GM19397 (cell line): Measurements from ENCODE around the gene PSAPL1.

Source experiments
- ATAC-seq: cut with Tn5 transposase; IDR thresholded peaks from one replicate; pipeline ENCODE4 v1.9.1; 2021; ENCODE audit warnings: mild to moderate bottlenecking, moderate library complexity; ENCODE audit not compliant: unreplicated experiment

PSAPL1 gene

GRCh38 chr4:7421356-7422150 is 13.2 kb downstream of the PSAPL1 start:
- ATAC-seq: no peak

GRCh38 chr4:7420661-7421040 is 14.1 kb downstream of the PSAPL1 start:
- no peak for ATAC-seq

DNA sequence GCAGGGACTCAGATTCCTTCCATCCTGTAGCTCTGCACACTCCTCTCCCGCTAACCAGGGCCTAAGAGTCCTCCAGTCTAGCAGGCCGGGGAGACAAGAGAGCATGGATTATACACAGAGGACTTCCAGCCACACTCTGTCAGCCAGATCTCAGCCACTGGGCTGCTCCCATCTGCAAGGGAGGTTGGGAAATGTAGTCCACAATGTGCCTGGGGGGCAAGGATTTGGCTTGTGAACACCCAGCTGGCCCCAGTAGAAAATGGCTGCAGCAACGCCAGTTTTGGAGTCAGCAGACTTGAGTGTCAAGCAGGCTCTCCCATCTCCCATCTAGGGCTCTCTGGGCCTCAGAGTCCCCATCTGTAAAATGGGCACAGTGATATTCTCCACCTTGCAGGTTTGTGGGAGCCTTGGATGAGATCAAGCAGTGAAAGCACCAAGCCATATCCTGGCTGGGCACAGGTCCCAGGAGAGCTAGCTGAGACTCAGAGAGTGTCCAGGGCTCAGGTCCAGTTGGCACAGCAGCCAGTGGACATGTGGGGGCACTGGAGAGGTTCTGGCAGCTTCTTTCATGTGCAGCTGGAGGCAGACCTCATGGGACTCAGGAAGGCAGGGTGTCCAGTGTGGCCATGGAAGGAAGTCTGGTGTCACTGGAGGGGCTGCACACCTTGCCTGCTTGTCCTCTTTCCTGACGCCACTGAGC is 14.6 kb downstream of the PSAPL1 start:
- ATAC-seq: no peak

DNA sequence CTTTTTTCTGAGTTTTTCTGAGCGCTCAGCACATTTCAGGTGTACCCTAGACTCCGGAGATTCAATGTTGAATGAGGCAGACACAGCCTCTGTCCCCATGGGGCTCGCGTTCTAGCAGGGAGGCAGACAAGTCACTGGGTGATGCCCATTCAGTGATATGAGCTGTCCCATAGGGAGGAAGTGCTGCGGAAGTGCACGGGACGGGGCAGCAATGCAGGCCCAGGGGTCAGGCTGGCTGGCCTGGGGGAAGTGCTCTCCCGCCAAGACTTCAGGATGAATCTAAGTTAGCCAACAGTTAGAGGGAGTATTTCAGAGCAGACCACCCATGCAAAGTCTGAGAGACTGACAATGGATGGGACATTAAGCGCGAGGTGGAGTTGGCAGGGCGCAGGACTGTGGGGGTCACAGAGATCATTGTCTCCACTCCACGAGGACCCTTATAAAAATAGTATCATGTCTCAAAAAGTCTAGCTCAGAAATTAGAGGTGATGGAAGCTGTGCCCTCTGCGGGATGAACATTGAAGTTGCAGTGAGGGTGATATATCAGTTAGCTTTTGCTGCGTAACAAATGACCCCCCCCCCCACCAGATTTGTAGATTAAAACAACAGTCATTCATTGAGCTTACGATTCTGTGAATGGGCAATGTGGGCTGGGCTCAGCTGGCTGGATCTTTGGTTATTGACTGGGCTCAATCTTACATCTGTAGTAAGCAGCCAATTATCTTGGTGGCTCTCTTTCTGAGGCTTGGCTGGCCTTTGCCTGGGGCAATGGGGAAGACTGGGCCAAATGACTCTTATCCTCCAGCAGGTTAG is 16.4 kb downstream of the PSAPL1 start:
- ATAC-seq: no peak

DNA sequence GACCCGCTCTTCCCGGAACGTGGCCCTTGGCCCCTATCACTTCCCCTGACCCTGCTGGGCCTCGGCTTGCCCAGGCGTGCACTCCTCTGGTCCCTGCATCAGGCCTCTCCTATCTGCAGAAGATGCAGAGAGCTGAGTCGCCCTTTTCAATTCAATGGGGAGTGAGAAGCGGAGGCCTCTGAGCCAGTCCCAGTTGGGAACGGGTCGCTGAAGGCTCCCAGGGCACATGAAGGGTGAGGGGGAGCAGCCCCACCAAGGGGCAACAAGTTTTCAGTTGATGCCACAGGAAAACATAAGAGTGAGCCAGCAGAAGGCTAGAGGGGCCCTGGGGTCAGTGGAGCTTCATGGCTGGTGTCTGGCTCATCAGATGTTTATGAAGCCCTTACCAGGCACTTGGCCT is 17.1 kb downstream of the PSAPL1 start:
- no peak for ATAC-seq

DNA sequence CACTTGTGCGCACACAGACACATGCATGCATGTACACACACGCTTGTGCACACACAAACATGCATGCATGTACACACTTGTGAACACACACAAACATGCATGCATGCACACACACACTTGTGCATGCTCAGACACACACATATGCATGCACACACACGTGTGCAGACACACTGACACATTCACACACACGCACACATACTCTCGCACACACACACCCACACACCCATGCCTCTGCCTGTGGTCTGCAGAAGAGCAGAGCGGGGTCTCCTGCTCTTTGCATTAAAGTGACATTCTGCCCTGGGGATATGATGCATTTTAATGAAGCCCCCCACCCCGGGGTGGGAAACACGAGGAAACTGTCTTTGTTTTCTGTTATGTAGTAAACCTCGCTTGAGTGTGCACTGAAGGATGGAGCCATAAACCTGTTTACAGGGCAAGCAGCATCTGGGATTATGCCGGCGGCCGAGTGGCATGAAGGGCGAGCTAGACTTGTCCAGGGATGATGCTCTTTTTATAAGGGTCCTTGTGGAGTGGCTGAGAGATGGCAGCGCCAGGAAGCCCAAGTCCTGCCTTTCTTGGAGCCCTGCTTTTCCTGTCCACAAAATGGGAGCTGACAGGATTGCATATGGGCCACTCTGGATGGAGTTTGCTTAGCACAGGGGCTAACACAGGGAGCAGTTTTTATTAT is 17.8 kb downstream of the PSAPL1 start:
- ATAC-seq: no peak

GRCh38 chr4:7415927-7416686 is 18.6 kb downstream of the PSAPL1 start:
- no peak for ATAC-seq

- no peak for ATAC-seq
Observed at GRCh38 chr4:7414736-7415510, 19.8 kb downstream of the PSAPL1 start.

GRCh38 chr4:7414046-7414445 is 20.7 kb downstream of the PSAPL1 start:
- no peak for ATAC-seq

DNA sequence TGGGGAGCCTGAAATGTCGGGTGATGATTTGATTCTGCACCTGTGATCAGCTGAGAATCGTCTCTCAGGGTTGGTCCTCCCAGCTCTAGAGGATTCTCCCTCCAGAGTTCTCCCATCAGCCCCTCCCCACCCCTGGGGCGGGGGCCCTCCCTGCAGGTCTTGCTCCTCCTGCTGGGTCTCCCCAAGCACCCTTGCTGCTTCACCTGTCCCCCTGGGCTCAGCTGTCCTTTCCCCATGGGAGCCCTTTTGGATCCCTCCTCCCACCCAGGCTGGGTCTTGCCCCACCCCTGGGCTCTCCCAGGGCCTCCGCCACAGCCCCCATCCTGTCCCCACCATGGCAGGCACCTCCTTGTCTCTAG is 22.2 kb downstream of the PSAPL1 start:
- ATAC-seq: no peak

DNA sequence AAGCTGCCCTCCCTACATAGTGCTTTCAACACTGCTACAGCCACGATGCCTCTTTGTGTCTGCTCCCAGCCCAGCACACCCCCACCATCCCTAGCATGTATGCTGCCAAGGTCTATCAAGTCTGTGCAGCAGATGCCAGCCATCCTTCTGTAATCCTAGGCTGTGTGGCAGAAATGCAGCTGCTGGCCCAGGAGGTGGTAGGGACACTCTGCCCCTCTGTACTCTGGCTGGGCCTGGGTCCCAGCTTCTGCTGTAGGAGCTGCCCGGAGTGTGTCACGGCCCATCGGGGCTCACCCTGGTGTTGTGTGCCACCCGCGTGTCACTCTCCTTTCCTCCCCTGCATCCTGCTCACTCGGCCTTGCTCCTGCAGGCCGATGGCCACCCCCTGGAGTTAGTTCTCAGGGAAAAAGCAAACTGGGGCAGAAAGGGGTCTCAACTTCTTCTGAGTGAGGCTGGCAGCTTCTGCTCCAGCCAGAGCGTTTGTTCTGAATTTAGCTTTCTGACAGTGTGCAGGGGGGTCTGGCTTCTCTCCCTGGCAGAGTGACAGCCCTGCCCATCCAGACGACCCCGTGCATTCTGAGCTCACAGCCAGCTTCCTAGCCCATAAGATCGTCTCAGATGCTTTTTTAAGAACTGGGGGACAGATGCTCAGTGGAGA is 22.7 kb downstream of the PSAPL1 start:
- no peak for ATAC-seq

GRCh38 chr4:7411491-7411890 is 23.2 kb downstream of the PSAPL1 start:
- no peak for ATAC-seq

GRCh38 chr4:7410446-7410845 is 24.3 kb downstream of the PSAPL1 start:
- no peak for ATAC-seq

GRCh38 chr4:7408166-7408565 is 26.6 kb downstream of the PSAPL1 start:
- ATAC-seq: no peak

DNA sequence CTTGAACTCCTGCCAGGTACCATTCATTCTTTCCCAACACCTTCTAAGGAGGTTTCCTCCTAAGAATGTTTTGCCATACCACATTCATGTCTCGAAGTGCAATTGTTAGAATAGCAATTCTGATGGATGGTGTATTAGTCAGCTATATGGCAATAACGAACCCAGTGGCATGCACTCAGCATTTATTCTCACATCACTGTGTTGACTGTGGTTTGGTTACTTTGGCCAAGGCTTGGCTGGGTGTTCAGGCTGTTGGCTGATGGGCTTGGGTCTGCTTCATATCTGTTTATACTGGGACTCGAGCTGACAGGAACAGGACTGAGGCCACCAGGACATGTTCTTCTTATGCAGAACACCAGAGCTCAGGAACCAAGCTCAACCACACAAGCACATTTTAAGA is 31.7 kb downstream of the PSAPL1 start:
- ATAC-seq: no peak

GRCh38 chr4:7402526-7402925 is 32.2 kb downstream of the PSAPL1 start:
- no peak for ATAC-seq

DNA sequence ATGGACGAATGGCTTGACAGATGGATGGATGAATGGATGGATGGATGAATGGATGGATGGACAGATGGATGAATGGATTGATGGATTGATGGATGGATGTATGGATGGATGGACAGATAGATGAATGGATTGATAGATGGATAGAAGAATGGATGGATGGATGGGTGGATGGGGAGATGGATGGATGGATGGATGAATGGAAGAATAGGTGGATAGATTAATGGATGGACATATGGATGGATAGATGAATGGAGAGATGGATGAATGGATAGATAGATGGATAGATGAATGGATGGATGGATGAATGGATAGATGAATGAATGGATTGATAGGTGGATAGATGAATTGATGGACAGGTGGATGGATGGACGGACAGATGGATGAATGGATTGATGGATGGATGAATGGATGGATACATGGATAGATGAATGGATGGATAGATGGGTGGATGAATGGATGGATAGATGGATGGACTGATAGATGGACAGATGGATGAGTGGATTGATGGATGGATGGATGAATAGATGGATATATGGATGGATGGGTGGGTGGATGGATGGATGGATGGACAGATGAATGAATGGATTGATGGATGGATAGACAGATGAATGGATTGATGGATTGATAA is 33.9 kb downstream of the PSAPL1 start:
- ATAC-seq: no peak

- no peak for ATAC-seq
Observed at GRCh38 chr4:7399440-7400234, 35.1 kb downstream of the PSAPL1 start.
